SK-N-MC (cell line): ENCODE measurements around the gene CSMD2.

Source experiments
- EZH2 ChIP-seq: fragments of 200-600 bp; sonication (generic); IDR thresholded peaks from one replicate; pipeline ENCODE4 v1.6.1; 2017; ENCODE audit warnings: antibody characterized with exemption
- POLR2AphosphoS5 ChIP-seq: IDR thresholded peaks from 2 replicates; pipeline ENCODE4 v1.6.1; 2012; ENCODE audit warnings: mild to moderate bottlenecking, low read depth, low read length, borderline replicate concordance

GRCh38 chr1:34037856-34038255 is 127.2 kb downstream of the CSMD2 start:
- TF ChIP-seq POLR2AphosphoS5: no peak
- TF ChIP-seq EZH2: no peak
